Kidney tubule cell (primary cell): ENCODE data around the gene TDRD3.

Experiments used
- DNase-seq: peaks from one replicate; pipeline ENCODE4 v3.0.0-alpha.2; 2018; ENCODE audit warnings: low spot score

The TDRD3 gene

DNA sequence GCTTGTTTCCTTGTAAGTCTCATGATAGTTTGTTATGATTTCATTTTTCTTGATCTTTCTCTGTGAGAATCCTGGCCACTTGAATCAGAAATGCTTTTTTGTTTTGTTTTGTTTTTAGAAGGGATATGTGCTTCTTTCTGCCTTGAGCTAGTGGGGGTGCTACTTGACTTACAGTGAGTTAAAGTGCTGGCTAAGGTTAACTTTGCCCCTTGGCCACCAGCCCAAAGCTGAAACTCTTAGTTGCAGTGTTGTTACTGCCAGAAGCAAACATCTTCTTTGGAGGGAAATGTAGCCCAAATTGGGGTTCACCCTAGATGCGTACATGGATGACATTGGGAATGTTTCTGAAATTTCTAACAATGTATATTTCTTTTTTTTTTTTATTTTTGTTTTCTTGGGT is 57.4 kb downstream of the TDRD3 start:
- DNase-seq: no peak

DNA sequence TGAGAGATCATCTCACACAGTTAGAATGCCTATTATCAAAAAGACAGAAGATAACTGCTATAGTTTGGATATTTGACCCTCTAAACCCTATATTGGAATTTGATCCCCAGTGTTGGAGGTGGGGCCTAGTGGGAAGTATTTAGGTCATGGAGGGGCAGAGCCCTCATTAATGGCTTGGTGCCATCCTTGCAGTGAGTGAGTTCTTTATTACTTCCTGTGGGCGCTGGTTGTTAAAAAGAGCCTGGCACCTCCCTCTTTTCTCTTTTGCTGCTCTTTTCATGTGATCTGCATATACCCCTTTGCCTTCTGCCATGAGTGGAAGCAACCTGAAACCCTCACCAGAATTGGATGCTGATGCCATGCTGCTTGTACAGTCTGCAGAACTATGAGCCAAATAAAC is 66.8 kb downstream of the TDRD3 start:
- no peak for DNase-seq

DNA sequence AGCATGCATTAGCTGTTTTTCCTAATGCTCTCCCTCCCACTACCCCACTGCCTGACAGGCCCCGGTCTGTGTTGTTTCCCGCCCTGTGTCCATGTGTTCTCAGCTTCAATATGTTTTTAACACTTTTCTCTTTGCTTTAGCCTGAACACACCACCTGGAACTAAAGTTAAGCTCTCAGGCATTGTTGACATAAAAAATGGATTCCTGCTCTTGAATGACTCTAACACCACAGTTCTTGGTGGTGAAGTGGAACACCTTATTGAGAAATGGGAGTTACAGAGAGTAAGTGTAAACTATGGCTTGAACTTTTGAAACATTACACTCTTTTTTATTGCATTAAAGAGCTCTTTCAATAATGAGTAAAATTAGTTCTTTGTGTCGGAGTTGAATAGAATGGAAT is 70.1 kb downstream of the TDRD3 start:
- no peak for DNase-seq

DNA sequence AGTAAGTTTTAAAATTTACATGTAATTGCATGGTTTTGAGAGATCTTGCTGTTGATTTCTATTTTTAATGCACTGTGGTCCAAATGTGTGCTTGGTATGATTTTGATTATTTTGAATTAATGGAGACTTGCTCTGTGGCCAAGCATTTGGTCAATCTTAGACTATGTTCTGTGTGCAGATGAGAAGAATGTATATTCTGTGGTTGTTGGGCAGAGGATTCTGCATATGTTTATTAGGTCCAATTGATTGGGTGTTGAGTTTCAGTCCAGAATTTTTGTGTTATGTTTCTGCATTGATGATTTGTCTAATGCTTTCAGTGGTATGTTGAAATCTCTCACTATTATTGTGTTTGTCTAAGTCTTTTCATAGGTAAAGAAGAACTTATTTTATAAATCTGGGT is 82.3 kb downstream of the TDRD3 start:
- no peak for DNase-seq

DNA sequence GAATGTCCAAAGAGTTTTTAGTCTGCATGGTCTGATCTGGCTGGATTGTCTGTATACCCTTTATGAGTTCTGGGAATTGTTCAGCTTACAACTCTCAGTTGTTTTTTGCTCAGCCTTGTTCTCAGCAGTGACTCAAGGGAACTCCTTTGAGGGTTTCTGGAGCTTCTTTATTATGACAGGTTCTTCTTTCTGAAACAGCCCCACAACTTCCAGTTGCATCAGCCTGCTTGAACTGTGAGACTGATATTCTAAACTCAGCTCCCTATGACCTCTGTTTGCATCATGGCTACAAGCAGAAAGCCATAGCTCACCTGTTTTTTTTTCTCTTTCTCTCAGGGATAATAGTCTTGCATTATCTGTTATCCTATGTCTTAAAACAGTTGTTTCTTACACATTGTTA is 85.0 kb downstream of the TDRD3 start:
- DNase-seq: no peak

- no peak for DNase-seq
These were observed 87.8 kb downstream of the TDRD3 start for GRCh38 chr13:60484865-60485264.

DNA sequence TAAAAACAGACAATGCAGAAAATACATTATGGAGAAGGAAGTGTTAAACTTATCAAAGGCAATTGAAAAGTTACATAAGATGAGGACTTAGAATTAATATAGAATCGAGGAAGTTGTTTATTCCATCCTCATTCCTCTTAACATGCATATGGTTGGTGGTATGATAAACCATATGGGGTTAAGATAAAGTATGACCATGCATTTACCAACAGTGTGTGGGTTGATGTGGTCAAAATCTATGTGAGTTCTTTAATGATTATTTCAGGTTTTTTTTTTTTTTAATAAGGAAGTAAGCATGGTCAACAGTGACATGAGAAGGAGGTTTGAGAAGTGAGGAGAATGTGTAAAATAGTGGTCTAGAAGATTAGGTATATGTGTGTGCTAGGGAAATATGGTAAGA is 94.5 kb downstream of the TDRD3 start:
- no peak for DNase-seq

DNA sequence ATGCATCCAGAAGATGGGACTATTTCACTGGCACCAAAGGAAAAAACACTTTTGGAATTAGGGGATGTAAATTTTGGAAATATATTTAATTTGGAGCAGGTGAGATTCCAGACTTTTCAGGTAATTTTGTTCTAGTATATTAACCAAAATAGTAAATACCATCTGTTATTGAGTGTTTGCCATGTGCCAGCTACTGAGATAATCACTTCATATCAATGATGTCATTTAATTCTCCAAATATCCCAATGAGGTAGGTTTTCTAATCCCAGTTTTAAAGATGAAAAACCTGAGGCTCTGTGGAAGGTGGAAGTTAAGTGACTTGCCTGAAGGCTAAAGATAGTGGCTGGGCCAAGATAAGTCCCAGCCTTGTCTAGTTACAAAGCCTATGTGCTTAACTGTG is 95.2 kb downstream of the TDRD3 start:
- DNase-seq: no peak

DNA sequence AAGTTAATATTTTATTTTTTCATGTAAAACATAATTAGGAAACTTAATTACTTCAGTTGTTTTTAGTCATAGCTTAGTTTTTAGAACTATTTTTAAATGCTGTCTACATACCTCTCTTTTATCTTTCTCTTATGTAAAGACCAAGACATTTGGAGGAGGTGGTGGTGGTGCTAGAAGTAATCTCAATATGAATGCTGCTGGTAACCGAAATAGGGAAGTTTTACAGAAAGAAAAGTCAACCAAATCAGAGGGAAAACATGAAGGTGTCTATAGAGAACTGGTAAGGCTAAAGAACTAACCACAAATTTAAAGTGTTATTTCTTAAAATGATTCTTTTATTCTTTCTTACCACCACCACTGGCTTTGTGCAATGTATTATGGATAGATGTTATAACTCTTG is 97.3 kb downstream of the TDRD3 start:
- DNase-seq: no peak

- no peak for DNase-seq
These were observed 104.2 kb downstream of the TDRD3 start for GRCh38 chr13:60501236-60501635.

GRCh38 chr13:60509601-60510386 is 112.8 kb downstream of the TDRD3 start:
- DNase-seq: peak; percentile 62

GRCh38 chr13:60511637-60512036 is 114.6 kb downstream of the TDRD3 start:
- DNase-seq: no peak

DNA sequence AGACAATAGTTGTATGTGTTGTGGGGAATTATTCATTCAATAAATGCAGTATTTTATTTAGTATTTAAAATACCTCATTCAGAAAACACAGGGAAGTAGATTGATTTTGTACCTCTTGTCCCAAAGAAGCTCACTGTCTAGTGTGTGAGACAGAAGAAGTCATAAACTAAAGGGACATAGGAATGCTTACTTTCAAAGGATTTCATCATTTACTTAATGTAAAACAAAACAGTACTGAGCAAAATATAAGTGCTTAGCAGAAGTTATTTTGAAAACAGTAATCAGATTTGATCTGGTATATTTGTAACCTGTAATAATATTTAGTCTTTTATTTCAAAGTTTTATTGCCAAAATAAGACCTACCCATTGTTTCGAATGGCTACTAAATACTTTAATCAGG is 117.9 kb downstream of the TDRD3 start:
- DNase-seq: no peak

DNA sequence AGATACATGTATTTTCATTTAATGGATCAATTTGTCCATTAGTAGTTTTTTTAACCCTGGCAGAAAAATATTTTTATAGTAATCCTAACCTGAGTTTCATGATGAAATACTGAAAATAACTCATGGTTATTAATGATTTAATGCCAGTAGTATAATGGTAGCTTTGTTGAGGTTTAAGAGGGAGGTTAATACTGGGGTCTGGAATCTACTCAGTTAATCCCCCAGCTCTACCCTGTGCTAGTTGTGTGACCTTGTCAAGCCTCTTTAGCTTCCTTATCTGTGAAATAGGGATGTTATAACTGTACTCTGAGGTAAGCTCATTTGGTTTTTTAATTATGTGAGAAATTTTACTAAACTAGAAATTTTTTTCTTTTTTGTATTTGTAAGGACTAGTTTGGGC is 122.5 kb downstream of the TDRD3 start:
- DNase-seq: no peak

- no peak for DNase-seq
These were observed 124.0 kb downstream of the TDRD3 start for GRCh38 chr13:60520902-60521569.

GRCh38 chr13:60538566-60538965 is 141.5 kb downstream of the TDRD3 start:
- DNase-seq: no peak

GRCh38 chr13:60540276-60540675 is 143.3 kb downstream of the TDRD3 start:
- DNase-seq: no peak

- peak; percentile 34 for DNase-seq
These were observed 165.2 kb downstream of the TDRD3 start for GRCh38 chr13:60562096-60562780.

DNA sequence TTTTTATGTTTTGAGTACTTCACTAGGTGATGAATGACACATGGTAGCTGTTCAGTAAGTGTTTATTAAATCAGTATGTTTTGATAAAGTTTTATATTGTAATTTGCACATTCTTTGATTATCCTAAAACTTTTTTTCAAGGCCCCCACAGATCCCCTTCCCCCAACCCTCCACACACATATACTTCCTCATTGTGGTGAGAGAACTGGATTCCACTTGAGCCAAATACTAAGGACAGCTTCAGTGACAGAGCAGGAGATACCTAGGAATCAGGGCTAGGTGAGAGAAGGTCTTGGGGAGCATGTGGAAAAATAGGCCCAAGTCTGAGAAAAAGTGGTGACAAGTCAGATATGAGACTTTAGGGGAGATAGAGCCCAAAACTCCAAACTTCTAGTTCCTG is 174.6 kb downstream of the TDRD3 start:
- peak; percentile 24 for DNase-seq

DNA sequence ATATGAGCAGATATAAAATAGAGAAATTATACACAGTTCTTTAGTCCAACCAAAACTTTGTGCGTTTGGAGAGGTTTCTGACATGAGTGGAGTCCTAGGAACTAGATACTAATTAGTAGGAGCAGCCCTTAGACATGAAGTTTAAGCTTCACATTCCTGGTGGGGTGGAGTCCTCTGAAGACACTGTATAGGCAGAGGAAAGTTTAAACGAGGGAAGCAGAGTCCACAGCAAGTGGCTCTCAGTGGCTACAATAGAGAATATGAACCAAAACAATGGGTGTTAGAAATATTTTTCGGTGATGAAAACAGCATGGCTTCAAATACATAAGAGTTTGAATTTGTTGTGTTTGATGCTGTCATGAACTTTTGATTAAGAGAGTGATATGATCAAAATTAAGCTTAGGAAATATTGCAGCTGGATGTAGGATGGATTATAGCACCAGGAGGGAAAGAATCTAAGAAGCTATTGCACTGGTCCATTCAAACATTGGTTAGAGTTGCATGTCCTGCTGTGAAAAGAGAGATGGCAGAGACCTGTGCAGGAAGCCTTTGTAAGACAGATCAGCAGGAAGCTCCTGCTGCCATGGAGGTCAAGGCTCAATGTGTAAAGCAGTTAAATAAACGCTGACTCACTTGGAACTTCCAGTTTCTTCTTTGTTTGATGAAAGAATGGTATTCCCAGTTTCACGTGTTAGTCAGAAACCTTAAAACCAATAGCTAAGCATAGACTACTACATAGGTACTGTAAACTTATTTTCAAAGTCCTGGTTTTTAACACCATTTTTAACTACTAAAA is 175.2 kb downstream of the TDRD3 start:
- DNase-seq: peak; percentile 91

DNA sequence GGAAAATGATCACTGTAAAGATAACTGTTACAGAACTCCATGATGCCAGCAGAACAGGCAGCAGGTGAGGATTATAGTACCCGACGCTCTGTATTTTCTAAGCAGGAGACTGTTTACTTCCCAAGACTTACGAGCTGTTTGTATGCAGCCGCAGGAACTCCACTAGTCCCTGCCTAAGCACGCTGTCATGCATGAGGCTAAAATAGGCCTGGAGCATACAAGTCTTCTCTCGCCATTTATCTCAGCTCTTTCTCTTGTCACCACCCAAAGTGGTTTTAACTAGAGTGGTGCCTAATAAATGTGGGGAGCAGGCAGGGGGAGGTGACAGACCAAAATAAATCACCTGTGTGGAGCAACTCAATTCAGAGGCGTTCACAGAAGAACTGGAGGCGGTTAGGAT is 175.8 kb downstream of the TDRD3 start:
- DNase-seq: no peak

DNA sequence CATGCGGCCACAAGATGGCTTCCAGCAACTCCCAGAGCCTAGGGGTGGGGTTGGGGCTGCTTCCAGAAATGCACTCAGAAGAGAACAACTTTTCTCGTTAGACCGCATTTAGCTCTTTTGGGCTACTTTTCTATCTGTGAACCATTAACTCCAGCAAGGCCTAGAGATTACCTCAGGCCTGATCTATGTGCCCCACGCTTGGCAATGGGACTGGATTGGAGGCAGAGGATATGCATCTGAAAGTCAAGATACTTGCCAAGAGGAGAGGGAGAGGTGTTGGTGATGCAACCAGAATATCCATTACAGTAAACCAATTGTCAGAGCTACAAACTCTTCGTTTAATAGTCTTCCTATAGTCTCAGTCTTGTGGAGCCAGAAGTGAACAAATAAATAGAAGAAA is 177.7 kb downstream of the TDRD3 start:
- DNase-seq: no peak
